GM12878 (cell line): ENCODE results near the gene KRT6C. TPM values are rescaled to one million over a fixed set of nuclear protein-coding genes. Genes with fewer than 3 reads are reported as not detected.

ENCODE experiments used
- ATAC-seq: fragments of 200-7000 bp; cut with Tn5 transposase; 3 replicates; pipeline ENCODE4 v1.9.1; 2020; ENCODE audit warnings: mild to moderate bottlenecking, moderate library complexity
- BruUV-seq: library from RNA; stranded (reverse); fragments of 400-500 nt; replicated peaks from 2 replicates; lab custom pipeline; 2021; lab: Mats Ljungman, UMichigan
- CTCF ChIA-PET: fragments of 300-600 bp; sonication (Branson Sonifier 250); formaldehyde crosslinking; extraction: SDS; loops from one replicate; lab custom pipeline; 2021; ENCODE audit warnings: inconsistent platforms; lab: Yijun Ruan, JAX
- POLR2A ChIA-PET: fragments of 350-600 bp; formaldehyde crosslinking; extraction: SDS; loops from one replicate; lab custom pipeline; 2021; ENCODE audit warnings: inconsistent platforms; lab: Charles Lee
- RAD21 ChIA-PET: fragments of 300-600 bp; sonication (Branson Sonifier 250); formaldehyde crosslinking; loops from one replicate; lab custom pipeline; 2023; ENCODE audit warnings: antibody characterized with exemption; ENCODE audit not compliant: unreplicated experiment; lab: Charles Lee
- SMC1A ChIA-PET: fragments of 300-600 bp; sonication (Branson Sonifier 250); formaldehyde crosslinking; loops from one replicate; lab custom pipeline; 2023; ENCODE audit not compliant: unreplicated experiment, uncharacterized antibody; lab: Charles Lee
- DNase-seq: peaks from one replicate; pipeline ENCODE4 v3.0.0-alpha.2; 2011; ENCODE audit warnings: low read depth, low spot score
- FAIRE-seq: peaks from 3 replicates; lab custom pipeline; 2011; peaks lifted over from hg19 to GRCh38; lab: Jason Lieb, UNC
- H2AFZ ChIP-seq: 2 replicates; pipeline ENCODE4 v1.6.0; 2011; ENCODE audit warnings: low read depth, low read length, control low read depth; ENCODE audit not compliant: control insufficient read depth
- H3K27ac ChIP-seq: 2 replicates; pipeline ENCODE4 v1.5.1; 2011; ENCODE audit warnings: control low read depth; ENCODE audit not compliant: control insufficient read depth, insufficient read depth
- H3K27me3 ChIP-seq, 2 experiments: replicated peaks in 1 of 2; 2 replicates each; pipeline versions ENCODE4 v1.6.0 to v1.6.1; 2011; ENCODE audit warnings: low read length in 1 of 2; ENCODE audit not compliant: control insufficient read depth in 2 of 2, insufficient read depth in 2 of 2
- H3K36me3 ChIP-seq, 2 experiments: 2 replicates each; pipeline ENCODE4 v1.5.1; 2011; ENCODE audit warnings: low read length in 1 of 2; ENCODE audit not compliant: control insufficient read depth in 2 of 2, insufficient read depth in 2 of 2
- H3K4me1 ChIP-seq: 2 replicates; pipeline ENCODE4 v1.6.1; 2011; ENCODE audit warnings: mild to moderate bottlenecking, low read length, moderate library complexity, mixed read lengths; ENCODE audit not compliant: control insufficient read depth, insufficient read depth
- H3K4me2 ChIP-seq: 2 replicates; pipeline ENCODE4 v1.6.0; 2011; ENCODE audit warnings: control low read depth; ENCODE audit not compliant: control insufficient read depth, insufficient read depth
- H3K4me3 ChIP-seq: fragments of 200-600 bp; sonication (generic); 2 replicates; pipeline ENCODE4 v1.5.1; 2016
- H3K79me2 ChIP-seq: 2 replicates; pipeline ENCODE4 v1.6.0; 2011; ENCODE audit warnings: low read length; ENCODE audit not compliant: control insufficient read depth, insufficient read depth
- H3K9ac ChIP-seq: 2 replicates; pipeline ENCODE4 v1.8.0; 2011; ENCODE audit warnings: low read length, control low read depth, mixed read lengths; ENCODE audit not compliant: control insufficient read depth, insufficient read depth
- H3K9me3 ChIP-seq: replicated peaks from 3 replicates; pipeline ENCODE4 v1.5.1; 2011; ENCODE audit warnings: mild to moderate bottlenecking, low read length; ENCODE audit not compliant: control insufficient read depth, insufficient read depth
- H4K20me1 ChIP-seq: 2 replicates; pipeline ENCODE4 v1.6.0; 2011; ENCODE audit not compliant: control insufficient read depth, insufficient read depth
- CBFB ChIP-seq: IDR thresholded peaks from 2 replicates; pipeline ENCODE4 v1.6.1; 2016; ENCODE audit warnings: antibody characterized with exemption, low read depth
- E4F1 ChIP-seq: fragments of 450-650 bp; IDR thresholded peaks from 2 replicates; pipeline ENCODE4 v1.6.1; 2018; ENCODE audit warnings: borderline replicate concordance, mild to moderate bottlenecking; ENCODE audit not compliant: partially characterized antibody
- KLF5 ChIP-seq: fragments of 450-650 bp; IDR thresholded peaks from 2 replicates; pipeline ENCODE4 v1.6.1; 2014; ENCODE audit warnings: mild to moderate bottlenecking; ENCODE audit not compliant: partially characterized antibody
- NFXL1 ChIP-seq: fragments of 450-650 bp; IDR thresholded peaks from 2 replicates; pipeline ENCODE4 v1.6.1; 2017; ENCODE audit warnings: antibody characterized with exemption, mild to moderate bottlenecking, borderline replicate concordance
- NFYB ChIP-seq: IDR thresholded peaks from 2 replicates; pipeline ENCODE4 v1.6.1; 2011; ENCODE audit warnings: low read depth, mild to moderate bottlenecking, low read length, improper control_type of control experiment, moderate library complexity; ENCODE audit not compliant: insufficient read depth
- POLR2A ChIP-seq: IDR thresholded peaks from 2 replicates; pipeline ENCODE4 v1.6.1; 2011; ENCODE audit warnings: low read depth, mild to moderate bottlenecking, low read length
- POLR2AphosphoS5 ChIP-seq: IDR thresholded peaks from 2 replicates; pipeline ENCODE4 v1.6.1; 2011; ENCODE audit warnings: mild to moderate bottlenecking, low read length, inconsistent platforms
- RELA ChIP-seq: fragments of 450-650 bp; IDR thresholded peaks from 2 replicates; pipeline ENCODE4 v1.8.0; 2014; ENCODE audit warnings: borderline replicate concordance; ENCODE audit not compliant: partially characterized antibody
- SMAD1 ChIP-seq: fragments of 450-650 bp; IDR thresholded peaks from 2 replicates; pipeline ENCODE4 v1.6.1; 2018; ENCODE audit warnings: mild to moderate bottlenecking, low read depth; ENCODE audit not compliant: partially characterized antibody
- SUZ12 ChIP-seq: fragments of 200-600 bp; sonication (generic); IDR thresholded peaks from one replicate; pipeline ENCODE4 v1.6.1; 2018; ENCODE audit warnings: antibody characterized with exemption, mild to moderate bottlenecking; ENCODE audit not compliant: unreplicated experiment
- WGBS: methylation state at CpG from one replicate; pipeline ENCODE4 v1.1.6; 2016; ENCODE audit warnings: low lambda C conversion rate; ENCODE audit not compliant: insufficient replicate concordance, insufficient coverage; ENCODE audit errors: missing lambda C conversion rate; 5-methylcytosine and 5-hydroxymethylcytosine counted together
- in situ Hi-C: fragments of 300-500 bp; cut with MboI; formaldehyde crosslinking; loops from 9 replicates; pipeline ENCODE4 v1.14.3; 2018; ENCODE audit warnings: mixed read lengths
- intact Hi-C: fragments of 100-400 bp; cut with micrococcal nuclease; formaldehyde crosslinking; loops from one replicate; pipeline ENCODE4 v1.14.2; 2022; ENCODE audit not compliant: unreplicated experiment
- polyA plus RNA-seq, 11 experiments: library from polyadenylated mRNA; depleted of rRNA in 4 of 11; unstranded in 6 of 11; stranded (reverse) in 5 of 11; fragments of >200 nt; fragmentation: Nextera tagmentation in 4 of 11; fragmentation: Illumina TruSeq in 1 of 11; extraction: Ambion mirVana in 4 of 11; extraction: Trizol in 1 of 11; gene quantifications; 1 replicate in 1 of 11; 2 replicates in 10 of 11; pipeline versions ENCODE4 v1.2.1 to v1.2.3, GENCODE V29; 2011 to 2016; ENCODE audit warnings: inconsistent platforms in 2 of 11, missing spikeins in 2 of 11, low read depth in 1 of 11
- total RNA-seq, 4 experiments: library from RNA; depleted of rRNA in 3 of 4; stranded (reverse); fragments of >200 nt in 3 of 4; fragmentation: Illumina TruSeq in 1 of 4; extraction: Trizol in 1 of 4; gene quantifications; 2 replicates each; pipeline versions ENCODE4 v1.2.1 to v1.2.3, GENCODE V29; 2013 to 2021
- TF ChIP-seq, protein P1 (sequence below): fragments of 450-650 bp; conservative IDR thresholded peaks from 2 replicates; pipeline ENCODE4 v1.6.1; 2017; ENCODE audit warnings: mild to moderate bottlenecking, moderate library complexity

KRT6C gene
- total and polyA plus RNA-seq, 10 of the 15 experiments (the other 5 are each of a cell fraction or from before 2014, with no cell fraction given): not detected

DNA sequence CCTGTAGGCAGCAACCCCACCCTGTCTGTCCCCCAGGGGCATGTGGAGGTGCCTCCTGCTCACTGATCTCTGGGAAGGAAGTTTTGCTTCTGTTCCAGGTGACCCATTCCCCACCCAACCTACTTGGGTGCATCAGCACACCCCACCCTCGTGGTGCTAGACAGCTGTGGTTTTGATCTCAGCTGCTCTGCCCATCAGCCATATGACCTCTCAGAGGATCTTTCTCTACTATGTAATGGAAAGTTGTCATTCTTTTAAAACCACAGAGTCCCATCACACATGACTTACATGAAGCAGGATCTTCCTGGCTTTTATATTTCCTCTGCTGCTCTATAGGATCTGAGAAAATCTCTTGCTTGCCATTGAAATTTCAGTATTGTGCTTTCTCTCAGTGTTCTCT, 53.9 kb downstream of the KRT6C start:
- SMC1A ChIA-PET: no interaction called here
- BruUV-seq: no TSS peak
- Histone ChIP-seq H3K27me3 (peaks cover under 1 to 4% of the 10 kb centered on the region in 2 experiments; a peak in 3 of 4 replicates), H4K20me1 (no peaks in the 10 kb centered on the region), H3K4me3 (no peak overlapping the region), H3K36me3 (no peaks in the 10 kb centered on the region), H3K79me2 (no peaks in the 10 kb centered on the region), H3K9ac (no peak overlapping the region), H3K4me1 (no peaks in the 10 kb centered on the region), H3K4me2 (no peak overlapping the region), H2AFZ (no peak overlapping the region), H3K27ac (no peak overlapping the region), H3K9me3 (no peaks in the 10 kb centered on the region)
- RAD21 ChIA-PET: no interaction called here
- intact Hi-C loops (no loop called here), in situ Hi-C loops (no loop called here)
- POLR2A ChIA-PET: no interaction called here
- CTCF ChIA-PET: no interaction called here
- ATAC-seq: no peak
- FAIRE-seq: no peak
- 0% methylated on average over 1 of the region's 1 CpG for WGBS
- no peak for DNase-seq
- TF ChIP-seq SUZ12 (no peak), KLF5 (no peak)

DNA sequence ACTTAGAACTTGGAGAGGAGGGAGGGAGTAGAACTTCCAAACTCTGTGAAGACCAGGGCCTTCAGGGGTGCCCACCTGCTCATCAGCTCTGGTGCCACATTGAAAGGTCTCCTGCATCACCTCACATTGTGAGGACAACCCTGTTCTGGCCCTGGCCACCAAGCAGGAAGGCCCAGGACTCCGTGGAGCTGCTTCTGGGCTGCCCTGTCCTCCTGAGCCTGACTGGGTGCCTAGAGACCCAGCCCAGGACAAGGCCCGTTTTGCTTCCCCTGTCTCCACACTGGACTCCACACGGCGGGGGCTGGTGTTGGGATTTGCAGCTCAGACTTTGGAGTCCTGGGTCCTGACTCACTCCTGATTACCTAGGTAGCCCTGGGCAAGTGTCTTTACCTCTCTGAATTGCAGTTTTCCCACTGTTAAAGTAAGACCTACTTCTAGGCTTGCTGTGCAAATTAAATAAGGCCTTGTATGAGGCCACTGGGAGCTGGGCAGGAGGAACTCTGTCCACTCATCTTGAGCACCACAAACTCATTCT, 55.0 kb downstream of the KRT6C start:
- CTCF ChIA-PET: no interaction called here
- no peak for FAIRE-seq
- no TSS peak for BruUV-seq
- TF ChIP-seq CBFB (no peak), KLF5 (no peak), E4F1 (no peak), SMAD1 (no peak), POLR2A (no peak), POLR2AphosphoS5 (no peak), NFXL1 (no peak), RELA (no peak), NFYB (no peak)
- TF ChIP-seq, protein P1, sequence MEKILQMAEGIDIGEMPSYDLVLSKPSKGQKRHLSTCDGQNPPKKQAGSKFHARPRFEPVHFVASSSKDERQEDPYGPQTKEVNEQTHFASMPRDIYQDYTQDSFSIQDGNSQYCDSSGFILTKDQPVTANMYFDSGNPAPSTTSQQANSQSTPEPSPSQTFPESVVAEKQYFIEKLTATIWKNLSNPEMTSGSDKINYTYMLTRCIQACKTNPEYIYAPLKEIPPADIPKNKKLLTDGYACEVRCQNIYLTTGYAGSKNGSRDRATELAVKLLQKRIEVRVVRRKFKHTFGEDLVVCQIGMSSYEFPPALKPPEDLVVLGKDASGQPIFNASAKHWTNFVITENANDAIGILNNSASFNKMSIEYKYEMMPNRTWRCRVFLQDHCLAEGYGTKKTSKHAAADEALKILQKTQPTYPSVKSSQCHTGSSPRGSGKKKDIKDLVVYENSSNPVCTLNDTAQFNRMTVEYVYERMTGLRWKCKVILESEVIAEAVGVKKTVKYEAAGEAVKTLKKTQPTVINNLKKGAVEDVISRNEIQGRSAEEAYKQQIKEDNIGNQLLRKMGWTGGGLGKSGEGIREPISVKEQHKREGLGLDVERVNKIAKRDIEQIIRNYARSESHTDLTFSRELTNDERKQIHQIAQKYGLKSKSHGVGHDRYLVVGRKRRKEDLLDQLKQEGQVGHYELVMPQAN: no peak

More for the DNA sequence above, 55.0 kb downstream of the KRT6C start:
- Histone ChIP-seq H3K4me1 (no peaks in the 10 kb centered on the region), H2AFZ (no peak overlapping the region), H4K20me1 (no peaks in the 10 kb centered on the region), H3K36me3 (no peaks in the 10 kb centered on the region), H3K27me3 (peaks cover 0 to 4% of the 10 kb centered on the region in 2 experiments; a peak in 2 of 4 replicates), H3K4me2 (no peak overlapping the region), H3K27ac (no peak overlapping the region), H3K79me2 (no peaks in the 10 kb centered on the region), H3K4me3 (no peak overlapping the region), H3K9me3 (no peaks in the 10 kb centered on the region), H3K9ac (no peak overlapping the region)
- intact Hi-C loops (no loop called here), in situ Hi-C loops (no loop called here)
- ChIA-PET RAD21 (no interaction called here), SMC1A (no interaction called here), POLR2A (no interaction called here)
- DNase-seq: no peak
- WGBS: 13% methylated on average over 4 of the region's 4 CpGs
- no peak for ATAC-seq
